Measurements from ENCODE around the gene HSDL2.

GRCh38 chr9:112371060-112371459 is 8.8 kb upstream of the HSDL2 start:
- TF ChIP-seq, protein P1, sequence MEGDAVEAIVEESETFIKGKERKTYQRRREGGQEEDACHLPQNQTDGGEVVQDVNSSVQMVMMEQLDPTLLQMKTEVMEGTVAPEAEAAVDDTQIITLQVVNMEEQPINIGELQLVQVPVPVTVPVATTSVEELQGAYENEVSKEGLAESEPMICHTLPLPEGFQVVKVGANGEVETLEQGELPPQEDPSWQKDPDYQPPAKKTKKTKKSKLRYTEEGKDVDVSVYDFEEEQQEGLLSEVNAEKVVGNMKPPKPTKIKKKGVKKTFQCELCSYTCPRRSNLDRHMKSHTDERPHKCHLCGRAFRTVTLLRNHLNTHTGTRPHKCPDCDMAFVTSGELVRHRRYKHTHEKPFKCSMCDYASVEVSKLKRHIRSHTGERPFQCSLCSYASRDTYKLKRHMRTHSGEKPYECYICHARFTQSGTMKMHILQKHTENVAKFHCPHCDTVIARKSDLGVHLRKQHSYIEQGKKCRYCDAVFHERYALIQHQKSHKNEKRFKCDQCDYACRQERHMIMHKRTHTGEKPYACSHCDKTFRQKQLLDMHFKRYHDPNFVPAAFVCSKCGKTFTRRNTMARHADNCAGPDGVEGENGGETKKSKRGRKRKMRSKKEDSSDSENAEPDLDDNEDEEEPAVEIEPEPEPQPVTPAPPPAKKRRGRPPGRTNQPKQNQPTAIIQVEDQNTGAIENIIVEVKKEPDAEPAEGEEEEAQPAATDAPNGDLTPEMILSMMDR (conservative IDR thresholded peaks at IDR 0.05; ENCODE audit: low read depth, low read length): no peak
- TF ChIP-seq EZH2phosphoT487 (IDR thresholded peaks at IDR 0.05; ENCODE audit: borderline replicate concordance, low read length) (no peak), EZH2 (IDR thresholded peaks at IDR 0.05; ENCODE audit: low read length, unreplicated experiment) (no peak)

Measured in PC-3 (cell line).